Upper lobe of left lung (tissue), 6 donors: ENCODE measurements around the gene ETV7. TPM values are rescaled to one million over a fixed set of nuclear protein-coding genes. Genes with fewer than 3 reads are reported as not detected.

ENCODE experiments used
- ATAC-seq, 2 donors: fragments of 200-7000 bp; cut with Tn5 transposase; one replicate each; pipeline ENCODE4 v1.9.1; 2022; ENCODE audit warnings: mild to moderate bottlenecking in 2 of 2, moderate library complexity in 2 of 2; ENCODE audit not compliant: low FRiP score in 2 of 2
- DNase-seq, 2 donors: peaks; one replicate each; pipeline ENCODE4 v3.0.0-alpha.2; 2019 to 2020
- H3K27ac ChIP-seq, 4 donors: fragments of 200-600 bp; sonication (generic); one replicate each; pipeline ENCODE4 v1.5.1; 2016 to 2019
- H3K27me3 ChIP-seq, 4 donors: fragments of 200-600 bp; sonication (generic); one replicate each; pipeline ENCODE4 v1.5.1; 2017 to 2019
- H3K36me3 ChIP-seq, 4 donors: fragments of 200-600 bp; sonication (generic); one replicate each; pipeline ENCODE4 v1.5.1; 2016 to 2019
- H3K4me1 ChIP-seq, 4 donors: fragments of 200-600 bp; sonication (generic); one replicate each; pipeline ENCODE4 v1.5.1; 2018 to 2019
- H3K4me3 ChIP-seq, 4 donors: fragments of 200-600 bp; sonication (generic); one replicate each; pipeline ENCODE4 v1.5.1; 2017 to 2019; ENCODE audit warnings: mild to moderate bottlenecking in 2 of 4, moderate library complexity in 1 of 4
- H3K9me3 ChIP-seq, 4 donors: fragments of 200-600 bp; sonication (generic); one replicate each; pipeline ENCODE4 v1.5.1; 2018 to 2019
- EP300 ChIP-seq, 4 donors: sonication (generic); formaldehyde crosslinking; IDR thresholded peaks; one replicate each; pipeline ENCODE4 v1.5.1; 2017; ENCODE audit warnings: antibody characterized with exemption in 4 of 4, control low read depth in 2 of 4
- POLR2A ChIP-seq, 4 donors: fragments of 450-650 bp; IDR thresholded peaks; one replicate each; pipeline ENCODE4 v1.5.1; 2016 to 2017; ENCODE audit warnings: antibody characterized with exemption in 4 of 4, mild to moderate bottlenecking in 2 of 4
- POLR2AphosphoS5 ChIP-seq, 2 donors: sonication (generic); formaldehyde crosslinking; IDR thresholded peaks; one replicate each; pipeline ENCODE4 v1.5.1; 2017; ENCODE audit warnings: antibody characterized with exemption in 2 of 2
- WGBS, 2 donors: methylation state at CpG; one replicate each; pipeline ENCODE4 v1.1.5; 2017 to 2018; 5-methylcytosine and 5-hydroxymethylcytosine counted together
- total RNA-seq, 6 donors: library from RNA; depleted of rRNA in 4 of 6; stranded (reverse); fragments of >200 nt in 4 of 6; gene quantifications; one replicate each; pipeline versions ENCODE4 v1.1.0 to v1.2.1, GENCODE V29; 2016 to 2021
- TF ChIP-seq, protein P1 (sequence below), 6 experiments: fragments of 450-650 bp in 4 of 6; fragments of 200-600 bp in 2 of 6; sonication (generic) in 2 of 6; IDR thresholded peaks; one replicate each; pipeline ENCODE4 v1.5.1; 2016 to 2019; ENCODE audit warnings: antibody characterized with exemption in 6 of 6
- donor health status: DM: no; HTN: no; CAD: no; lungs with moderate emphysema.
- donor health status: DM: no; HTN: yes; CAD: no; lungs with severe emphysema.

Gene ETV7
- total RNA-seq, 6 donors from 2014 or later, result 2.0 to 10.5 (median 4.2) TPM

DNA sequence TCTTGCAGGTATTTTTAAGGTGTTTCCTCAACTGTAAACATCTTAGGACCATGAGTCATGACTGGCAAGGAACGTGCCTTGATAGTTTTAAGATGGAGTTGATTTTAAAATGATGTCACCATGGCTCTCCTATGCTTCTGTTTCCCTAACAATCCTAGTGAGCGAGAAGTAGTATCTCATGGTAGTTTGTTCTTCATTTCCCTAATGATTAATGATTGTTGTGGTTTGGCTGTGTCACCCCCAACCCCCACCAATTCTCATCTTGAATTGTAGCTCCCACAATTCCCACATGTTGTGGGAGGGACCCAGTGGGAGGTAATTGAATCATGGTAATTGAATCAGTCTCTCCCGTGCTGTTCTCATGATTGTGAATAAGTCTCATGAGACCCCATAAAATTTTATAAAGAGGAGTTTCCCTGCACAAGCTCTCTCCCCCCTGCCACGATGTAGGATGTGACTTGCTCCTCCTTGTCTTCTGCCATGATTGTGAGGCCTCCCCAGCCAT is 34.0 kb downstream of the ETV7 start:
- no peak for DNase-seq
- Histone ChIP-seq H3K36me3 (no peaks in the 10 kb centered on the region), H3K27ac (no peak overlapping the region), H3K9me3 (no peaks in the 10 kb centered on the region), H3K4me3 (no peak overlapping the region), H3K4me1 (peaks cover 5 to 11% (median 8%) of the 10 kb centered on the region in 4 donors), H3K27me3 (no peaks in the 10 kb centered on the region)
- TF ChIP-seq POLR2A (IDR thresholded peaks at IDR 0.05), result no peak
- 73 to 84% methylated on average over 4 of the region's 4 CpGs for WGBS, 2 donors
- ATAC-seq, result no peak

DNA sequence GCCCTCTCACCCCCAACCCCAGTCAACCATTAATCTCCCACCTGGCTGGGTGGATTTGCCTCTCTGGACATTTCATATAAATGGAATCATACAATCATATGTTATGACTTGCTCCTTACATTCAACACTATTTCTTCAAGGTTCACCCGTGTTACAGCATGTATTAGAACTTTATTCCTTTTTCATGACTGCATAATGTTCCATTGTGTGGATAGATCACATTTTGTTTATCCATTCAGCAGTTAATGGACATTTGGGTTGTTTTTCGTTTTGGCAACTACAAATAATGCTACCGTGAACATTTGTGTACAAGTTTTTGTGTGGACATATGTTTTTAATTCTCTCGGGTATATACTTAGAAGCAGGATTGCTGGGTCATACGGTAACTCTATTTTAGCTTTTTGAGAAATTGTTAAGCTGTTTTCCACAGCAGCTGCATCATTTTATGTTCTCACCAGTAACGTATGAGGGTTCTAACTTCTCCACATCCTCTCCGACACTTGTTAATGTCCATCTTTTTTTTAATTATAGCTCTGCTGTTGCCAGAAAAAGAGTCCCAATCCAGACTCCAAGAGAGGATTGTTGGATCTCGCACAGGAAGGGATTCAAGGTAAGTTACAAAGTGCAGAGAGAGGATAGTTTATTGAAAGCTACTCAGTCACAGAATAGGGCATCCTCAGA is 34.9 kb downstream of the ETV7 start:
- DNase-seq (no peak), ATAC-seq (no peak)
- Histone ChIP-seq H3K4me3 (no peak overlapping the region), H3K36me3 (no peaks in the 10 kb centered on the region), H3K4me1 (peaks cover 0 to 11% (median 5%) of the 10 kb centered on the region in 4 donors), H3K27ac (no peak overlapping the region), H3K27me3 (no peaks in the 10 kb centered on the region), H3K9me3 (no peaks in the 10 kb centered on the region)
- TF ChIP-seq, protein P1, sequence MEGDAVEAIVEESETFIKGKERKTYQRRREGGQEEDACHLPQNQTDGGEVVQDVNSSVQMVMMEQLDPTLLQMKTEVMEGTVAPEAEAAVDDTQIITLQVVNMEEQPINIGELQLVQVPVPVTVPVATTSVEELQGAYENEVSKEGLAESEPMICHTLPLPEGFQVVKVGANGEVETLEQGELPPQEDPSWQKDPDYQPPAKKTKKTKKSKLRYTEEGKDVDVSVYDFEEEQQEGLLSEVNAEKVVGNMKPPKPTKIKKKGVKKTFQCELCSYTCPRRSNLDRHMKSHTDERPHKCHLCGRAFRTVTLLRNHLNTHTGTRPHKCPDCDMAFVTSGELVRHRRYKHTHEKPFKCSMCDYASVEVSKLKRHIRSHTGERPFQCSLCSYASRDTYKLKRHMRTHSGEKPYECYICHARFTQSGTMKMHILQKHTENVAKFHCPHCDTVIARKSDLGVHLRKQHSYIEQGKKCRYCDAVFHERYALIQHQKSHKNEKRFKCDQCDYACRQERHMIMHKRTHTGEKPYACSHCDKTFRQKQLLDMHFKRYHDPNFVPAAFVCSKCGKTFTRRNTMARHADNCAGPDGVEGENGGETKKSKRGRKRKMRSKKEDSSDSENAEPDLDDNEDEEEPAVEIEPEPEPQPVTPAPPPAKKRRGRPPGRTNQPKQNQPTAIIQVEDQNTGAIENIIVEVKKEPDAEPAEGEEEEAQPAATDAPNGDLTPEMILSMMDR (IDR thresholded peaks at IDR 0.05), result no peak
- WGBS, 2 donors, result 92 to 94% methylated on average over 8 of the region's 8 CpGs

DNA sequence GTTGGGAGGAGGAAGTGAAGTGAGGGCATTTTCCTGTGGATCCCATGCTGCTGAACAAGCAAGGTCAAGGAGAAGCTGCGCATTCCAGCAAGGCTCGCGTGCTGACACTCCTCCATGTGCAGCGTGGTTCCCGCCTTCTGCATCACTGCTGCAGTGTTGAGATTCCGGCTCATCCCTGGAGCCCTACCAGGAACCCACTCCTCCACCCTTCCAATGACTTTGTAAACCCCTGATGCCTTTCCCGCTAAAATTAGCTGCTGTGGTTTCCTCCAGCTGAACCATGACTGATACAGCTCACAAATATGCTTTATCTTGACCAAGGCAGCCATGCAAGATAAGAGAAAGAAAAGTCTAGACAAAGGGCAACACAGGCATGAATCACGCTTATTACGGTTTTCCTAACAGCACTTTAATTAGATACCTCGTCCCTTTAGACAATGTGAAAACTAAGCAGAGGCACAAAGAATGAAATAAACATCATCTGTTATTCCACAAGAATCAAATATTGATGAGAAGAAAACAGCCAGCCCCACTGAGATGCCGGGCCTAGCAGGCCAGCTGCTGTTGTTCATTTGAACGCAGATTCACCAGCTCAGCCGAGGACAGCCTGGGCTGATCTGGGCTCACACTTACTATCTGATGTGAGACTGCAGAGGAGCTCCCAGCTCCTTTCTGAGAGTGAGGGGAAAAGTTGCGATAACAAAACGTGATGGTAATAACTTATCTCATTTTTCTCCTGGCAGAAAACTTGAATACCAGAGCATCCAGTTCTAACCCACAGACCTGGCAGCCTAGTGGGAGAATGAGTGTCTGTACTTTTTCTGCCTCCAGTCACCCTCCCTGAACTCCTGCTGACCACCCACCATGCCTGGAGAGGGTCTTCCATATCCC is 36.5 kb downstream of the ETV7 start:
- ATAC-seq (peak; percentile 68 to 88), DNase-seq (no peak)
- Histone ChIP-seq H3K27me3 (no peaks in the 10 kb centered on the region), H3K4me3 (no peak overlapping the region), H3K27ac (peak overlapping the region in 1 of 4 donors; percentile 22), H3K4me1 (peaks cover 0 to 11% (median 5%) of the 10 kb centered on the region in 4 donors), H3K36me3 (no peaks in the 10 kb centered on the region), H3K9me3 (no peaks in the 10 kb centered on the region)
- TF ChIP-seq POLR2A (IDR thresholded peaks at IDR 0.05) (no peak), EP300 (IDR thresholded peaks at IDR 0.05) (peak in 1 of 4 donors; percentile 69), POLR2AphosphoS5 (IDR thresholded peaks at IDR 0.05) (peak; percentile 19 to 58)
- TF ChIP-seq, protein P1 (IDR thresholded peaks at IDR 0.05), result no peak
- WGBS, 2 donors, result 61 to 63% methylated on average over 9 to 15 of the region's 15 CpGs

DNA sequence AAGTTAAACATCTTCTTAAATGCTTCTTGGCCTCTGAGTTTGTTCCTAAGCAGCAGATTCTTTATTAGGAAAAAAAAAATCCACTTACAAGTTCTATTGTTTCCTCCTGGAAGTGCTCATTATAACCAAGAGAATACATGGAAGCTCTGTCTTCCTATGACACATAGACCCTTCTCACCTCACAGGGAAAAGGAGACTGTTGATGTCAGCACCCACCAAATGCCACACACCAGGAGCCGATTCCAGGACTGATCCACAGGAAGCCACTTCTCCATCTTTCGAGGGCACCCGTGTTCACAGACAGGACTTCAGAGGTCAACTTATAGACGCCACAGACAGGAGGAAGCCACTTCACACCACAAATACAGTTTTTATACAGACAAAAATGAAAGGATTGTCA is 37.4 kb downstream of the ETV7 start:
- ATAC-seq (no peak), DNase-seq (no peak)
- Histone ChIP-seq H3K27me3 (no peaks in the 10 kb centered on the region), H3K4me1 (peaks cover 0 to 11% (median 5%) of the 10 kb centered on the region in 4 donors), H3K9me3 (no peaks in the 10 kb centered on the region), H3K4me3 (no peak overlapping the region), H3K36me3 (no peaks in the 10 kb centered on the region), H3K27ac (peak overlapping the region in 1 of 4 donors; percentile 18)
- 36 to 51% methylated on average over 4 of the region's 4 CpGs for WGBS, 2 donors
- TF ChIP-seq, protein P1 (IDR thresholded peaks at IDR 0.05), result no peak
- TF ChIP-seq POLR2A (IDR thresholded peaks at IDR 0.05) (no peak), POLR2AphosphoS5 (IDR thresholded peaks at IDR 0.05) (no peak), EP300 (IDR thresholded peaks at IDR 0.05) (no peak)

DNA sequence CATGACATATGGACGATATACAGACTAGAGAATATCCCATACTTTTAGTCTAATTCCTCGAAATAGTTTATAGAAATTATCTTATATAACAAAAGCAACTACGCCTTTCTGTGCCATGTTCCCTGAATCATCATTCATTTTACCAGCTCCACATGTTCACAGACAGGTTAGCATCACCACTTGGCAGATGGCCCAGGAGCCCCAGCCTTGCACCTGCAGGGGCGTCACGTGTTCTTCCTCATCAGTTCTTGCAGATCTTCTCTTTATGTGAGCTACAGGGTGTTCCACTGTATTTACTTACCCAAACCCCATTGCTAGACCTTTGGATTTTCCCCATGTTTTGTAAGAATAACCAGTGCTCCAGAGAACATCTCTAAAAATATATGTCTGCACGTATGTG is 38.2 kb downstream of the ETV7 start:
- ATAC-seq, result no peak
- peaks cover 0 to 11% (median 5%) of the 10 kb centered on the region in 4 donors for H3K4me1 ChIP-seq
- no peak for DNase-seq
- 86 to 87% methylated on average over 6 of the region's 6 CpGs for WGBS, 2 donors
- H3K9me3 ChIP-seq, result no peaks in the 10 kb centered on the region
- H3K36me3 ChIP-seq, result no peaks in the 10 kb centered on the region
- no peak overlapping the region for H3K27ac ChIP-seq
- TF ChIP-seq, protein P1 (IDR thresholded peaks at IDR 0.05), result no peak
- no peak for TF ChIP-seq EP300 (IDR thresholded peaks at IDR 0.05)
- no peak for TF ChIP-seq POLR2AphosphoS5 (IDR thresholded peaks at IDR 0.05)
- TF ChIP-seq POLR2A (IDR thresholded peaks at IDR 0.05), result no peak
- no peak overlapping the region for H3K4me3 ChIP-seq
- H3K27me3 ChIP-seq, result no peaks in the 10 kb centered on the region
